Adrenal gland (tissue), 5 donors: ENCODE measurements around the gene ZNF638.

Source experiments
- CTCF ChIP-seq, 6 experiments: fragments of 450-650 bp in 4 of 6; fragments of 200-600 bp in 2 of 6; sonication (generic) in 1 of 6; IDR thresholded peaks; 1 replicate in 5 of 6; 2 replicates in 1 of 6; pipeline versions ENCODE4 v1.5.1 to v1.8.0; 2016 to 2021; ENCODE audit warnings: antibody characterized with exemption in 6 of 6, mild to moderate bottlenecking in 2 of 6, moderate library complexity in 1 of 6
- POLR2A ChIP-seq, 2 donors: fragments of 450-650 bp; IDR thresholded peaks; one replicate each; pipeline ENCODE4 v1.6.1; 2017; ENCODE audit warnings: antibody characterized with exemption in 2 of 2, mild to moderate bottlenecking in 2 of 2, moderate library complexity in 1 of 2
- donor health status: DM: no; HTN: no; CAD: no.

- TF ChIP-seq POLR2A (IDR thresholded peaks at IDR 0.05) (no peak), CTCF (IDR thresholded peaks at IDR 0.05) (no peak)
These were observed 128.5 kb downstream of the ZNF638 start for GRCh38 chr2:71460056-71460455.
